Measurements from ENCODE around the gene NAA30.

- TF ChIP-seq CTCF (IDR thresholded peaks at IDR 0.05) (no peak), POLR2A (IDR thresholded peaks at IDR 0.05) (no peak)
Measured at GRCh38 chr14:57402173-57402852, 11.9 kb downstream of the NAA30 start.

All from adrenal gland (tissue), 5 donors.